ENCODE data around the gene RNF130. TPM values are rescaled to one million over a fixed set of nuclear protein-coding genes. Genes with fewer than 3 reads are reported as not detected.

The RNF130 gene
- total and polyA plus RNA-seq, 2 of the 13 experiments (the other 11 are each of a cell fraction or from before 2014, with no cell fraction given) = 28.2 to 28.3 TPM

- 94% methylated on average over 2 of the region's 2 CpGs for WGBS (ENCODE audit: low lambda C conversion rate)
- Histone ChIP-seq H3K27ac (ENCODE audit: extremely low read length, insufficient read depth, low read length) (no peak overlapping the region), H3K4me2 (ENCODE audit: low read depth, low read length) (no peak overlapping the region), H2AFZ (ENCODE audit: low read length) (no peak overlapping the region), H3K27me3 (ENCODE audit: control insufficient read depth in 1 of 2, insufficient read depth in 2 of 2, low read length in 2 of 2) (no peaks in the 10 kb centered on the region), H3K79me2 (ENCODE audit: insufficient read depth, low read length) (no peaks in the 10 kb centered on the region), H3K4me1 (ENCODE audit: insufficient read depth, low read length) (peaks cover 8% of the 10 kb centered on the region; the same call in 1 of the 2 replicates), H3K36me3 (replicated peaks in 1 of 2; ENCODE audit: control insufficient read depth in 1 of 2, insufficient read depth in 2 of 2, low read length in 2 of 2) (peaks cover 6 to 9% of the 10 kb centered on the region in 2 experiments; a peak in 2 of 5 replicates), H3K4me3 (replicated peaks in 1 of 3; ENCODE audit: insufficient read depth in 1 of 3, low read depth in 2 of 3, low read length in 3 of 3) (no peak overlapping the region), H4K20me1 (ENCODE audit: insufficient read depth, low read length) (no peaks in the 10 kb centered on the region), H3K9ac (ENCODE audit: insufficient read depth, low read depth, low read length) (no peak overlapping the region), H3K9me3 (ENCODE audit: low read length) (no peaks in the 10 kb centered on the region)
- no TSS peak for BruUV-seq (replicated peaks)
- intact Hi-C loops (cut with micrococcal nuclease; ENCODE audit: unreplicated experiment) = no loop called here
- no peak for FAIRE-seq
- POLR2A ChIA-PET = no interaction called here
- in situ Hi-C loops (cut with HindIII; ENCODE audit: extremely low pct_ligation_motif_present, low pct_unique_long_range_greater_than_20kb) = no loop called here
- CTCF ChIA-PET (ENCODE audit: low intra/inter-chr PET ratio, low total read pairs) = no interaction called here
- no peak for DNase-seq (ENCODE audit: low spot score)
- ATAC-seq = no peak
- TF ChIP-seq KDM1A (CRISPR knock-in tag; IDR thresholded peaks at IDR 0.05) (no peak), RELA (CRISPR knock-in tag; IDR thresholded peaks at IDR 0.05) (no peak), ZNF414 (CRISPR knock-in tag; IDR thresholded peaks at IDR 0.05) (no peak), ZNF333 (CRISPR knock-in tag; IDR thresholded peaks at IDR 0.05; ENCODE audit: borderline replicate concordance) (no peak), PRDM15 (CRISPR knock-in tag; IDR thresholded peaks at IDR 0.05) (no peak), HMGA1 (CRISPR knock-in tag; conservative IDR thresholded peaks at IDR 0.05) (no peak), ZNF547 (CRISPR knock-in tag; IDR thresholded peaks at IDR 0.05) (no peak), ATF7 (IDR thresholded peaks at IDR 0.05) (no peak), ATF7 (CRISPR knock-in tag; IDR thresholded peaks at IDR 0.05) (no peak), ISX (CRISPR knock-in tag; conservative IDR thresholded peaks at IDR 0.05) (no peak), ZNF260 (CRISPR knock-in tag; IDR thresholded peaks at IDR 0.05; ENCODE audit: borderline replicate concordance, low read depth) (no peak), FOXC1 (CRISPR knock-in tag; IDR thresholded peaks at IDR 0.05; ENCODE audit: borderline replicate concordance) (no peak), SYNCRIP (IDR thresholded peaks at IDR 0.05; ENCODE audit: insufficient read depth, low read depth, low read length) (no peak), SNAI1 (CRISPR knock-in tag; IDR thresholded peaks at IDR 0.05; ENCODE audit: borderline replicate concordance) (no peak), ZBTB1 (CRISPR knock-in tag; IDR thresholded peaks at IDR 0.05; ENCODE audit: borderline replicate concordance) (no peak), ETS1 (CRISPR knock-in tag; IDR thresholded peaks at IDR 0.05) (no peak), NFRKB (IDR thresholded peaks at IDR 0.05) (no peak), PAX8 (CRISPR knock-in tag; IDR thresholded peaks at IDR 0.05; ENCODE audit: borderline replicate concordance) (no peak), HDAC1 (CRISPR knock-in tag; IDR thresholded peaks at IDR 0.05) (no peak)
- TF ChIP-seq, protein P1, sequence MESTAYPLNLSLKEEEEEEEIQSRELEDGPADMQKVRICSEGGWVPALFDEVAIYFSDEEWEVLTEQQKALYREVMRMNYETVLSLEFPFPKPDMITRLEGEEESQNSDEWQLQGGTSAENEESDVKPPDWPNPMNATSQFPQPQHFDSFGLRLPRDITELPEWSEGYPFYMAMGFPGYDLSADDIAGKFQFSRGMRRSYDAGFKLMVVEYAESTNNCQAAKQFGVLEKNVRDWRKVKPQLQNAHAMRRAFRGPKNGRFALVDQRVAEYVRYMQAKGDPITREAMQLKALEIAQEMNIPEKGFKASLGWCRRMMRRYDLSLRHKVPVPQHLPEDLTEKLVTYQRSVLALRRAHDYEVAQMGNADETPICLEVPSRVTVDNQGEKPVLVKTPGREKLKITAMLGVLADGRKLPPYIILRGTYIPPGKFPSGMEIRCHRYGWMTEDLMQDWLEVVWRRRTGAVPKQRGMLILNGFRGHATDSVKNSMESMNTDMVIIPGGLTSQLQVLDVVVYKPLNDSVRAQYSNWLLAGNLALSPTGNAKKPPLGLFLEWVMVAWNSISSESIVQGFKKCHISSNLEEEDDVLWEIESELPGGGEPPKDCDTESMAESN (CRISPR knock-in tag; conservative IDR thresholded peaks at IDR 0.05) = no peak
These were observed 69.8 kb downstream of the RNF130 start for GRCh38 chr5:180001742-180002141.
